Muscle of leg (tissue), 11 donors: Measurements from ENCODE around the gene FLT3. TPM values are rescaled to one million over a fixed set of nuclear protein-coding genes. Genes with fewer than 3 reads are reported as not detected.

Experiments
- DNase-seq: peaks from one replicate; pipeline ENCODE4 v3.0.0; 2013
- H3K27ac ChIP-seq: one replicate; pipeline ENCODE4 v1.5.1; 2013; ENCODE audit warnings: mild to moderate bottlenecking, low read length, control low read depth
- H3K27me3 ChIP-seq: one replicate; pipeline ENCODE4 v1.6.1; 2013; ENCODE audit warnings: low read length; ENCODE audit not compliant: control insufficient read depth, insufficient read depth
- H3K36me3 ChIP-seq: one replicate; pipeline ENCODE4 v1.6.1; 2013; ENCODE audit warnings: low read length; ENCODE audit not compliant: control insufficient read depth, insufficient read depth
- H3K4me1 ChIP-seq: one replicate; pipeline ENCODE4 v1.6.1; 2013; ENCODE audit warnings: low read length; ENCODE audit not compliant: control insufficient read depth, insufficient read depth
- H3K4me3 ChIP-seq: one replicate; pipeline ENCODE4 v1.5.1; 2013; ENCODE audit warnings: low read length, control low read depth
- H3K9me3 ChIP-seq: replicated peaks from 2 replicates; pipeline ENCODE4 v1.6.1; 2013; ENCODE audit warnings: low read depth, low read length; ENCODE audit not compliant: control insufficient read depth
- WGBS: methylation state at CpG from one replicate; pipeline ENCODE4 v1.1.5; 2013; ENCODE audit warnings: missing lambda C conversion rate; ENCODE audit not compliant: insufficient coverage; 5-methylcytosine and 5-hydroxymethylcytosine counted together
- polyA plus RNA-seq, 8 donors: library from polyadenylated mRNA; unstranded; fragments of 120-200 nt; gene quantifications; one replicate each; pipeline versions ENCODE4 v1.2.1 to v1.2.3, GENCODE V29; 2013; ENCODE audit warnings: inconsistent platforms in 1 of 8, low replicate concordance in 1 of 8; ENCODE audit not compliant: insufficient read length in 8 of 8, insufficient read depth in 1 of 8
- total RNA-seq: library from RNA; stranded (reverse); fragments of 120-200 nt; gene quantifications from one replicate; pipeline ENCODE4 v1.2.4, GENCODE V29; 2013

The FLT3 gene
- total and polyA plus RNA-seq, 9 donors, result 0.08 to 0.32 (median 0.16) TPM

GRCh38 chr13:27975564-27976361, 124.6 kb downstream of the FLT3 start:
- Histone ChIP-seq H3K27ac (no peak overlapping the region), H3K9me3 (no peaks in the 10 kb centered on the region), H3K27me3 (peaks cover 98% of the 10 kb centered on the region), H3K4me1 (no peaks in the 10 kb centered on the region), H3K36me3 (no peaks in the 10 kb centered on the region), H3K4me3 (no peak overlapping the region)
- DNase-seq, result no peak
- 1% methylated on average over 40 of the region's 51 CpGs for WGBS

DNA sequence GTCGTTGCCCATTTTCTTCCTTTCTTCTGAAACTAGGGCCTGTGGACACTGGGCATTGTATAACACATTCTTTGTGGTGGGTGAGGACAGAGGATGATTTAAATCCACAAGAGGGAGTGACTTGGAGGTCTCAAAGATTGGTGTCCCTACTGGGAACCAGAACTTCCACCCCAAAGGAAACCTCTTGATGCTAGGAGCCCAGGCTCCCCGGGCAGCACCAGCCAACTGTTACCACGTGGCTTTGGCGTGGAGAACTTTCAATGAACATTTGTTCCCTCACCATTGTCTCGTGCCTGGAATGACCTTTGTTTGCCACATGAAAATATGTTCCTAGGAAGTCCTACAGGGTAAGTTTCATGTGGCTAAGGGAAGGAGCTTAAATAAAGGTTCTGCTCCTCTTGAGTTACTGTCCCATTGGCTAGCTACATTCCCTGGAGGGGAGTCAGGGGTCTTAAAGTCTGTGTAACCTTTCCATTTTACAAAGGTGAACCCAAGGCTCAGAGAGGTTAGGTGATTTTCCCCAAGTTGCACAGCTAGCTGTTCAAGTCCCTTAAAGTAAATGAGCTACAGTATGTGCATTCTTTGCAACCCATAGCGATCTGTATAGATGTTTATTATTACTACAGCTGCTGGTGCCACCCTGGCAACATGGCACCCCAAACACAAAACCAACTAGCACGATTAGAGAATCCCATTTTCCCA, 126.3 kb downstream of the FLT3 start:
- H3K27ac ChIP-seq, result no peak overlapping the region
- DNase-seq, result no peak
- no peaks in the 10 kb centered on the region for H3K4me1 ChIP-seq
- H3K36me3 ChIP-seq, result no peaks in the 10 kb centered on the region
- peaks cover 98% of the 10 kb centered on the region for H3K27me3 ChIP-seq
- no peak overlapping the region for H3K4me3 ChIP-seq
- 33% methylated on average over 1 of the region's 7 CpGs for WGBS
- no peaks in the 10 kb centered on the region for H3K9me3 ChIP-seq

- no peak for DNase-seq
- Histone ChIP-seq H3K36me3 (no peaks in the 10 kb centered on the region), H3K4me3 (no peak overlapping the region), H3K27ac (no peak overlapping the region), H3K27me3 (peaks cover 98% of the 10 kb centered on the region), H3K9me3 (no peaks in the 10 kb centered on the region), H3K4me1 (no peaks in the 10 kb centered on the region)
- 28% methylated on average over 3 of the region's 5 CpGs for WGBS
Observed at GRCh38 chr13:27973291-27973690, 127.1 kb downstream of the FLT3 start.

DNA sequence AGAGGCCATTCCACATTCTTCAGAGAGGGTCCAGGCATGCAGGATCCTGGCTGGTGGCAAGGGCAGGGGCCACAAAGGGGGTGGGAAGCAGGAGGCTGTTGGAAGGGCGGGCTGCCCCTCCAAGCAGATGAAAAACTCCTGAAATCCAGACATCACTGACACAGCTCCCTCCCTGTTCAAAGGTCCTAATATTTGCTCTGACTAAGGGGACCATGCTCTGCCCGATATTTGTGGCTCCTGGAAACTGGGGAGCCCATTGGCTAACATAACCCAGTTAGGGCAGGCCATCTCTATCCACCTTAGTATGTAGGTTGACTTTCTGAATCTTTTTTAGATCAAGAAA, 127.9 kb downstream of the FLT3 start:
- H3K4me3 ChIP-seq, result no peak overlapping the region
- H3K4me1 ChIP-seq, result no peaks in the 10 kb centered on the region
- no CpG with 5 or more reads among the region's 2 CpGs for WGBS
- H3K9me3 ChIP-seq, result no peaks in the 10 kb centered on the region
- DNase-seq, result no peak
- peaks cover 99% of the 10 kb centered on the region for H3K27me3 ChIP-seq
- no peak overlapping the region for H3K27ac ChIP-seq
- H3K36me3 ChIP-seq, result no peaks in the 10 kb centered on the region

GRCh38 chr13:27971776-27972477, 128.4 kb downstream of the FLT3 start:
- no peaks in the 10 kb centered on the region for H3K4me1 ChIP-seq
- H3K27me3 ChIP-seq, result peaks cover 99% of the 10 kb centered on the region
- H3K9me3 ChIP-seq, result no peaks in the 10 kb centered on the region
- no peak overlapping the region for H3K4me3 ChIP-seq
- H3K27ac ChIP-seq, result no peak overlapping the region
- WGBS, result 34% methylated on average over 6 of the region's 7 CpGs
- DNase-seq, result no peak
- no peaks in the 10 kb centered on the region for H3K36me3 ChIP-seq

- H3K27me3 ChIP-seq, result peaks cover 99% of the 10 kb centered on the region
Observed at GRCh38 chr13:27971236-27971645, 129.1 kb downstream of the FLT3 start.

GRCh38 chr13:27970382-27971235, 129.8 kb downstream of the FLT3 start:
- H3K4me3 ChIP-seq, result no peak overlapping the region
- 1% methylated on average over 46 of the region's 53 CpGs for WGBS
- no peaks in the 10 kb centered on the region for H3K36me3 ChIP-seq
- no peaks in the 10 kb centered on the region for H3K9me3 ChIP-seq
- no peak overlapping the region for H3K27ac ChIP-seq
- no peak for DNase-seq
- H3K4me1 ChIP-seq, result no peaks in the 10 kb centered on the region
- peaks cover 99% of the 10 kb centered on the region for H3K27me3 ChIP-seq

More at GRCh38 chr13:27971236-27971645, 129.1 kb downstream of the FLT3 start:
- DNase-seq, result no peak
- 13% methylated on average over 12 of the region's 13 CpGs for WGBS
- no peaks in the 10 kb centered on the region for H3K9me3 ChIP-seq
- no peak overlapping the region for H3K4me3 ChIP-seq
- no peaks in the 10 kb centered on the region for H3K36me3 ChIP-seq
- no peak overlapping the region for H3K27ac ChIP-seq
- no peaks in the 10 kb centered on the region for H3K4me1 ChIP-seq

DNA sequence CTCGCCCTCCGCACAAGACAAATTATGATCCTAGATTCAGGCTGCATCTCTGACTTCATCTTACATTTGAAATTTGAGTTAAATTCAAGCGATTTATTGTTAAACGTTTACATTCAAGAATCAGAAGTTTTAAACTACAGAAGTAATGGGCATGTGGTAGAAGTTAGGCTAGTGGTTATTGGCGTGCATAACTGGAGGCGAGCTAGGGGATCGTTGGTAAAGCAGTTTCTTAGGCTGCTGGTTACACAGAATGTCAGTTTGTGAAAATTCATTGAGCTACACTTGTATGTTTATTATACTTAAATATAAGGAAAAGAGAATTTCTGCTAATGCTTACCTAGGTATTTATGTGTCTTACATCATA, 130.5 kb downstream of the FLT3 start:
- H3K27me3 ChIP-seq, result peaks cover 99% of the 10 kb centered on the region
- WGBS, result 0% methylated on average over 2 of the region's 7 CpGs
- H3K9me3 ChIP-seq, result no peaks in the 10 kb centered on the region
- no peaks in the 10 kb centered on the region for H3K4me1 ChIP-seq
- no peak overlapping the region for H3K4me3 ChIP-seq
- no peaks in the 10 kb centered on the region for H3K36me3 ChIP-seq
- H3K27ac ChIP-seq, result no peak overlapping the region
- no peak for DNase-seq

DNA sequence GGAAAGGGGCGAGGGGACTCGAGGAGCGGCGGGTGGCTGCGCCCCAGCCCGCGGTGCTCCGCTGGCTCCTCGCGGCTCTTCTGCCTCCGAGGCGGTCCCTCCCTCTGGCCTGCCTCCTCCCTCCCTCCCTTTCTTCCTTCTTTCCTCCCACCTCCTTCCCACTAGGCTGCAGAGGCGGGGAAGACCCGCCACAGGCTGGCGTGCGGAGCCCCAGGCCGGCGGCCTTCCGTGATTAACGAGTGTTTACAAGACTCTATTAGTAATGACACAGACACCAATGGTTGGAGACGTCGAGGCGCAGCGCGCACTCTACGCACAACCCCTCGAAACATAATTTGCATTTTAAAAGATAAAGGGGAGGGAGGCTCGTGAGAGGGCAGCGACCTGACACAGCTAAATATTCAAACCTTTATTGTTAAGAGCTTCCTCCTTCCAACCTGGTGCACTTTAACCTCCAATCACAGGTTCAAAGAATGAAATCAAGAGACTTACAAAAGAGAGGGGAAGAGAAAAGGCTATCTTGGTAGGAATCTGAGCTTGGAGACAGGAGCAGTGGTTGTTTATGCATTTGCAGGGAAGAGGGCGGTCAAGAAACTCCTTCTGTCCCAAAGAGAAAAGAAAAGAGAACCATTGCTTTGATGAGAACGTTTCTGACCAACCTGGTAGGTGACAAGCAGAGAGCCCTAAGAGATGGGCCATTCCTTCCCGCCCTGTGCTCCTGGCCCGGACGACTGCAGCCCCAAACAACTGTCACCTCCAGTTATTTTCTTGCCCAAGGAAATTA, 131.1 kb downstream of the FLT3 start, which contains the start of gene CDX2:
Gene CDX2, minus strand, starts transcription at position 234 of the 784 bp plus-strand sequence. CDS start 309 bp downstream, outside the sequence.
- 2% methylated on average over 11 of the region's 34 CpGs for WGBS
- no peak for DNase-seq
- Histone ChIP-seq H3K36me3 (no peaks in the 10 kb centered on the region), H3K4me1 (no peaks in the 10 kb centered on the region), H3K4me3 (no peak within 1 kb of the TSS), H3K27ac (no peak within 1 kb of the TSS), H3K9me3 (no peaks in the 10 kb centered on the region), H3K27me3 (peaks cover 99% of the 10 kb centered on the region)
